Ishikawa (cell line): ENCODE data around the gene BEAN1.

Experiments used
- CEBPB ChIP-seq: IDR thresholded peaks from 2 replicates; pipeline ENCODE4 v1.6.1; 2012
- EGR1 ChIP-seq: IDR thresholded peaks from 2 replicates; pipeline ENCODE4 v1.6.1; 2012
- EP300 ChIP-seq: IDR thresholded peaks from 2 replicates; pipeline ENCODE4 v1.6.1; 2012; ENCODE audit warnings: borderline replicate concordance
- NFIC ChIP-seq: IDR thresholded peaks from 2 replicates; pipeline ENCODE4 v1.6.1; 2012
- RAD21 ChIP-seq: IDR thresholded peaks from 2 replicates; pipeline ENCODE4 v1.6.1; 2012; ENCODE audit warnings: low read depth
- REST ChIP-seq: IDR thresholded peaks from 2 replicates; pipeline ENCODE4 v1.6.1; 2012; ENCODE audit warnings: low read depth, mild to moderate bottlenecking
- TAF1 ChIP-seq: IDR thresholded peaks from 2 replicates; pipeline ENCODE4 v1.6.1; 2012; ENCODE audit warnings: low read depth, mild to moderate bottlenecking
- TCF12 ChIP-seq: IDR thresholded peaks from 2 replicates; pipeline ENCODE4 v1.6.1; 2012; ENCODE audit warnings: low read depth
- TEAD4 ChIP-seq: IDR thresholded peaks from 2 replicates; pipeline ENCODE4 v1.6.1; 2012
- YY1 ChIP-seq: IDR thresholded peaks from 2 replicates; pipeline ENCODE4 v1.6.1; 2012; ENCODE audit warnings: low read depth
- TF ChIP-seq, protein P1 (sequence below): IDR thresholded peaks from 2 replicates; pipeline ENCODE4 v1.6.1; 2012

DNA sequence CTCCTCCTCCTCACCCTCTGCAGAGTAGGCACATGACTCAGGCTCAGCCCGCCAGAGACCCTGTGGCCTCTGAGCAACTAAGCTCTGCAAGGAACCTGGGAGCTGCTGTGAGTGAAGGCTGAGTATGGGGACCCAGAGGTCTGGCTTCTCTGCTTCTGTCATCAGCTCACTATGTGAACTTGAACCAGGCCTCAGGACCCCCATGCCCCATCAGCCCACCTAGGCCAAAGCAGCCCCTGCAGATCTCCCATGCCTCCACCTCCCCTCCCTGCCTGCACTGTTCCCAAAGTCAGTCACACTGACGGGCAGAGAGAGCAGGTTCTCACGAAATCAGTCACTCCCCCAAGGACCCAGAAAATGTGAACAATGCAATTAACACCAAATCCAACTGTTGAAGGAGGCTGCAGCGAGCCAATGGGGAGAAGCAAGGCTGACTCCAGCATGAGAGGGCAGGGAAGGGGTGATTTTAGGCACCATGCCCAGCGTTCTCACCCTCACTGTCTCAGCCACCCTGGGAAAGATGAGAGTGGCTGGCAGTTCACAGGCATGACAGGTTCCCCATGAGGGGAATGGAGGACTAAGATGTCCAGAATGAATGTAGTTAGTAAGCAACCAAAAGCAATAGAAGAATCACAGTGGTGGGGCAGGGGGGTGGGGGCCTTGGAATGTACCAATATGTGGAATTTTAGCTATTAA lies 60.6 kb downstream of the BEAN1 start:
- TF ChIP-seq EP300 = no peak
- no peak for TF ChIP-seq REST
- no peak for TF ChIP-seq TCF12
- TF ChIP-seq CEBPB = no peak
- no peak for TF ChIP-seq NFIC
- TF ChIP-seq, protein P1, sequence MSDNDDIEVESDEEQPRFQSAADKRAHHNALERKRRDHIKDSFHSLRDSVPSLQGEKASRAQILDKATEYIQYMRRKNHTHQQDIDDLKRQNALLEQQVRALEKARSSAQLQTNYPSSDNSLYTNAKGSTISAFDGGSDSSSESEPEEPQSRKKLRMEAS = no peak
- no peak for TF ChIP-seq YY1
- TF ChIP-seq TAF1 = no peak
- no peak for TF ChIP-seq TEAD4
- no peak for TF ChIP-seq RAD21
- no peak for TF ChIP-seq EGR1
